ENCODE data around the gene UBTF.

The UBTF gene

DNA sequence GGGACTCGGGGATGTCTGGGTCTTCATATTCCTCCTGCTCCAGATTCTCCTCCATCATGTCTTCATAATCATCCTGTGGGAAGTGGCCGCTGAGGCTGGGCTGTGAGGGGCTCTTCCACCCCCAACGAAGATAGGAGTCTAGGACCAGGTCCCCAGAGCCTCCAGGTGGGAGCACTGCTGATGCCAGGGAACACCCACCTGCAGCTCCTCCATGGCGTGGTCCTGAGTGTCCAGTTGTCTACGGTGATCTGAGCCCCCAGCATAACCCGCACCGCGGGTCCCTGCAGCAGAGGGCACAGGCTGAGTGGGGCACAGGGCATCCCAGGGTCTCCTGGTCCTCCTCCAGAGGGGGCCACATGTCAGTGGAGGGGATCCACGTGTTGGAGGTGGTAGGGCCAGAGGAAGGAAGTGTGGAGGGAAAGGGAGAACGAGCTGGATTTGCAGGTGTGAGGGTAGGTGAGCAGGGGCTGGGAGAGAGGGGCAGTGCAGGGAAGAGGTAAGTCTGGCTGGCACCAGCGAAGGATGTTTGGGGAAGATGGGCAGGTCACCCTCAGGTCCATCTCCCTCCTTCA lies 43.3 kb upstream of the UBTF start:
- TF ChIP-seq, protein P1, sequence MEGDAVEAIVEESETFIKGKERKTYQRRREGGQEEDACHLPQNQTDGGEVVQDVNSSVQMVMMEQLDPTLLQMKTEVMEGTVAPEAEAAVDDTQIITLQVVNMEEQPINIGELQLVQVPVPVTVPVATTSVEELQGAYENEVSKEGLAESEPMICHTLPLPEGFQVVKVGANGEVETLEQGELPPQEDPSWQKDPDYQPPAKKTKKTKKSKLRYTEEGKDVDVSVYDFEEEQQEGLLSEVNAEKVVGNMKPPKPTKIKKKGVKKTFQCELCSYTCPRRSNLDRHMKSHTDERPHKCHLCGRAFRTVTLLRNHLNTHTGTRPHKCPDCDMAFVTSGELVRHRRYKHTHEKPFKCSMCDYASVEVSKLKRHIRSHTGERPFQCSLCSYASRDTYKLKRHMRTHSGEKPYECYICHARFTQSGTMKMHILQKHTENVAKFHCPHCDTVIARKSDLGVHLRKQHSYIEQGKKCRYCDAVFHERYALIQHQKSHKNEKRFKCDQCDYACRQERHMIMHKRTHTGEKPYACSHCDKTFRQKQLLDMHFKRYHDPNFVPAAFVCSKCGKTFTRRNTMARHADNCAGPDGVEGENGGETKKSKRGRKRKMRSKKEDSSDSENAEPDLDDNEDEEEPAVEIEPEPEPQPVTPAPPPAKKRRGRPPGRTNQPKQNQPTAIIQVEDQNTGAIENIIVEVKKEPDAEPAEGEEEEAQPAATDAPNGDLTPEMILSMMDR (IDR thresholded peaks at IDR 0.05; ENCODE audit: control insufficient read depth, insufficient read depth, low read depth, low read length, missing control alignments) = no peak
- no peak for DNase-seq (ENCODE audit: low read depth)
- H3K4me3 ChIP-seq (ENCODE audit: control insufficient read depth, low read depth, low read length) = no peak overlapping the region

GRCh38 chr17:44260296-44260695 lies 40.8 kb upstream of the UBTF start:
- DNase-seq (ENCODE audit: low read depth) = no peak
- TF ChIP-seq, protein P1 (IDR thresholded peaks at IDR 0.05; ENCODE audit: control insufficient read depth, insufficient read depth, low read depth, low read length, missing control alignments) = no peak
- H3K4me3 ChIP-seq (ENCODE audit: control insufficient read depth, low read depth, low read length) = no peak overlapping the region

GRCh38 chr17:44258811-44259351 lies 39.4 kb upstream of the UBTF start:
- no peak for DNase-seq (ENCODE audit: low read depth)
- no peak overlapping the region for H3K4me3 ChIP-seq (ENCODE audit: control insufficient read depth, low read depth, low read length)
- TF ChIP-seq, protein P1 (IDR thresholded peaks at IDR 0.05; ENCODE audit: control insufficient read depth, insufficient read depth, low read depth, low read length, missing control alignments) = no peak

GRCh38 chr17:44257815-44258760 lies 38.6 kb upstream of the UBTF start:
- DNase-seq (ENCODE audit: low read depth) = no peak
- TF ChIP-seq, protein P1 (IDR thresholded peaks at IDR 0.05; ENCODE audit: control insufficient read depth, insufficient read depth, low read depth, low read length, missing control alignments) = no peak
- H3K4me3 ChIP-seq (ENCODE audit: control insufficient read depth, low read depth, low read length) = no peak overlapping the region

- DNase-seq (ENCODE audit: low read depth) = no peak
- H3K4me3 ChIP-seq (ENCODE audit: control insufficient read depth, low read depth, low read length) = no peak overlapping the region
- TF ChIP-seq, protein P1 (IDR thresholded peaks at IDR 0.05; ENCODE audit: control insufficient read depth, insufficient read depth, low read depth, low read length, missing control alignments) = no peak
Measured at GRCh38 chr17:44256671-44257070, 37.2 kb upstream of the UBTF start.

DNA sequence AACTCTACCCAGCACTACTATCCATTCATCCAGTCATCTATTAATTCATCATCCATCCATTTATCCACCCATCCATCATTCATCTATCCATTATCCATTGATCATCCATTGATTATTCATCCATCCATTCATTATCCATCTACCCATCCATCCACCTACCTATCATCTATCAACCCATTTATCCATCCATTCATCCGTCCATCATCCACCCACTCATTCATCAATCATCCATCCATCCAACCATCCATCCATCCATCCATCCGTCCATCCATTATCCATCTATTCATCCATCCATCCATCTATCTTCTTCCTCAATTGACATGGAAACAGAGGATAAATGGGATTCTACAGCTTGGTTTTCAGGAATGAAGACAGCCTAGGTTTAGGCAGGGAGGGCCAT lies 36.4 kb upstream of the UBTF start:
- no peak for DNase-seq (ENCODE audit: low read depth)

More for the DNA sequence above, 36.4 kb upstream of the UBTF start:
- TF ChIP-seq, protein P1 (IDR thresholded peaks at IDR 0.05; ENCODE audit: control insufficient read depth, insufficient read depth, low read depth, low read length, missing control alignments) = no peak
- no peak overlapping the region for H3K4me3 ChIP-seq (ENCODE audit: control insufficient read depth, low read depth, low read length)

Measured in AG09309 (cell line).